GM12874 (cell line): ENCODE data around the gene HDDC3.

Experiments used
- TF ChIP-seq, protein P1 (sequence below): IDR thresholded peaks from 2 replicates; pipeline ENCODE4 v1.5.1; 2011; ENCODE audit warnings: low read depth, mild to moderate bottlenecking, control low read depth, low read length, moderate library complexity; ENCODE audit not compliant: insufficient read depth

The HDDC3 gene

GRCh38 chr15:90968434-90968833 is 36.1 kb upstream of the HDDC3 start:
- TF ChIP-seq, protein P1, sequence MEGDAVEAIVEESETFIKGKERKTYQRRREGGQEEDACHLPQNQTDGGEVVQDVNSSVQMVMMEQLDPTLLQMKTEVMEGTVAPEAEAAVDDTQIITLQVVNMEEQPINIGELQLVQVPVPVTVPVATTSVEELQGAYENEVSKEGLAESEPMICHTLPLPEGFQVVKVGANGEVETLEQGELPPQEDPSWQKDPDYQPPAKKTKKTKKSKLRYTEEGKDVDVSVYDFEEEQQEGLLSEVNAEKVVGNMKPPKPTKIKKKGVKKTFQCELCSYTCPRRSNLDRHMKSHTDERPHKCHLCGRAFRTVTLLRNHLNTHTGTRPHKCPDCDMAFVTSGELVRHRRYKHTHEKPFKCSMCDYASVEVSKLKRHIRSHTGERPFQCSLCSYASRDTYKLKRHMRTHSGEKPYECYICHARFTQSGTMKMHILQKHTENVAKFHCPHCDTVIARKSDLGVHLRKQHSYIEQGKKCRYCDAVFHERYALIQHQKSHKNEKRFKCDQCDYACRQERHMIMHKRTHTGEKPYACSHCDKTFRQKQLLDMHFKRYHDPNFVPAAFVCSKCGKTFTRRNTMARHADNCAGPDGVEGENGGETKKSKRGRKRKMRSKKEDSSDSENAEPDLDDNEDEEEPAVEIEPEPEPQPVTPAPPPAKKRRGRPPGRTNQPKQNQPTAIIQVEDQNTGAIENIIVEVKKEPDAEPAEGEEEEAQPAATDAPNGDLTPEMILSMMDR = no peak

DNA sequence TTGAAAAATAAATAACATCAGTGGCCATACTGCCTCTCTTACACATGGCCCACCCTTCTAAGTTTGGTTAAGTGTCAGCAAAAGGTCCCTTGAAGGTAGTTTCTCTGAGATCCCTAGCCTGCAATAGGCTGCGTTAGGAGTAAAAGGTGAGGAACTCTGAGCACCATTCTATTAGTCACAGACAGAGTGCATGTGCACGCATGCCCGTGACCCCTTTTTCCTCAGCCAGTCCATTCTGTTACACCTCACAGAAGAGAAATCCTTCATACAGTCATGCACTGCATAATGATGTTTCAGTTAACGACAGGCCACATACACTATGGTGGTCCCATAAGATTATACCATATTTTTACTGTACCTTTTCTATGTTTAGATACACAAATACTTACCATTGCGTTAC is 34.9 kb upstream of the HDDC3 start:
- TF ChIP-seq, protein P1 = no peak

GRCh38 chr15:90966262-90966661 is 33.9 kb upstream of the HDDC3 start:
- TF ChIP-seq, protein P1 = no peak

GRCh38 chr15:90962021-90962420 is 29.7 kb upstream of the HDDC3 start:
- TF ChIP-seq, protein P1 = no peak

GRCh38 chr15:90960298-90961091 is 28.1 kb upstream of the HDDC3 start:
- TF ChIP-seq, protein P1 = no peak

DNA sequence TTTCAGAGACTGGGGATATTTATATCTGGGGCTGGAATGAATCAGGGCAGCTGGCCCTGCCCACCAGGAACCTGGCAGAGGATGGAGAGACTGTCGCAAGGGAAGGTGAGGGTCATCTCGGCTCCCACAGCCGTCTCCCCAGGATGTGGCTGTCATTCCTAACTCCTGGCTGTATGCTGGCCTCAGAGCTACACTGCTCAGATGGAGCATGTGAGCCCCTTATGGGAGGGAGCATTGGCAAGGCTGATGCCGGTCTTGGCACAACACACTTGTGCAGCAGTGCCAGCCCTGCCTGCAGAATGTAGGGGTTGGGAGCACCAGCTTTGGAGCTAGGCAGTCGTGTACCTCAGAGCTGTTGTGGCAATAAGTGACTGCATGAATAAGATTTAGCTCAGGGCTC is 27.5 kb upstream of the HDDC3 start:
- TF ChIP-seq, protein P1 = no peak

GRCh38 chr15:90959028-90959595 is 26.8 kb upstream of the HDDC3 start:
- TF ChIP-seq, protein P1 = no peak
